ENCODE results near the gene TIMP2. TPM values are rescaled to one million over a fixed set of nuclear protein-coding genes. Genes with fewer than 3 reads are reported as not detected.
A peak's percentile ranks its signal among the peaks of the same experiment; 100 is the strongest.
"Not testable (repeated sequence)": the region's sequence is repeated elsewhere in the genome, so short reads cannot be mapped to it uniquely, and the experiment has no call there.

Gene TIMP2
- total and polyA plus RNA-seq, 5 donors = 86.9 to 183 (median 167) TPM

DNA sequence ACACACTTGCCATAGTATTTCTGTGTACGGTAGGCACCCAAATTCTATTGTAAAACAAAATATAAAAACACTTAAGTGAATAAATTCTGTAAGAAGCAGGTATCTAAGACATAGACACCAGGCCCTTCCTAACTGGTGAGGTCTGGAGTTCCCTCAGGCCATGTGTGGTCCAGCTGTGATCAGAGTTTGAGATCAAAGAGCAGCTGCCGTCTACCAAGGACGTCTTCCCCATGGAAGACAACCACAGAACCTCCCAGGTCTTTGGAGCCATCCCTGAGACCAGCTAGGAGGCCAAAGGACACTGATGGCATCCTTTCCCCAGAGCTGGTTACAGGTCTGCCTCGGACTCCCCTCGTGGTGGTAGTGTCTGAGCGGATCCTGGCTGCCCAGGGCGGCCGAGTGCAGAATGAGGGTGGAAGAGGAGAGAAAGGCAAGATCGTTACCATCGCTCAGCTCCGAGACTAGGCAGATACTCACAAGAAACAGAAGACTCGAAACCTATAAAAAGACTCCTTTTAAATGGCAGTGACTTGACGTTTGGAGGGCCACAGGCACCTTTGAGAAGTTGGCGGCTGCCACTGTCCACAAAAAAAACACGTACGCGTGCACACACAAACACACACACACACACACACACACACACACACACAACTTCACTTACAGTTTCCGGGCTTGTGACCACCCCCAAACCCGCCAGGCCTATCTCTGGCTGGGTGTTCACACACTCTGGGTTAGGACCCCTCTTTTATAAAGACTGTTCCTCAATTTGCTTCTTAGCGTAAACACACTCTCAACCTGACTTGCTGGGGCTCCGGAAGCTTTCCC lies 7.5 kb downstream of the TIMP2 start:
- DNase-seq (no peak), ATAC-seq (no peak)
- Histone ChIP-seq H3K4me1 (ENCODE audit: control insufficient read depth, insufficient read depth, low read length) (peaks cover 39% of the 10 kb centered on the region), H3K27me3 (ENCODE audit: control insufficient read depth, insufficient read depth) (no peaks in the 10 kb centered on the region), H3K27ac (ENCODE audit: low read length) (no peak overlapping the region), H3K9me3 (ENCODE audit: control insufficient read depth, low read length) (no peaks in the 10 kb centered on the region), H3K4me3 (ENCODE audit: low read length) (no peak overlapping the region)
- 75% methylated on average over 21 of the region's 21 CpGs for WGBS
- intact Hi-C loops (cut with DNase I) = no loop called here

GRCh38 chr17:78915872-78916632 lies 9.1 kb downstream of the TIMP2 start:
- DNase-seq (peak; percentile 74 to 76 (median 76)), ATAC-seq (peak; percentile 66 to 89)
- no peak overlapping the region for H3K4me3 ChIP-seq (ENCODE audit: low read length)
- no peaks in the 10 kb centered on the region for H3K27me3 ChIP-seq (ENCODE audit: control insufficient read depth, insufficient read depth)
- intact Hi-C loops (cut with DNase I) = no loop called here
- peak overlapping the region; percentile 69 for H3K27ac ChIP-seq (ENCODE audit: low read length)
- H3K4me1 ChIP-seq (ENCODE audit: control insufficient read depth, insufficient read depth, low read length) = peaks cover 30% of the 10 kb centered on the region
- WGBS = 32% methylated on average over 17 of the region's 17 CpGs
- no peaks in the 10 kb centered on the region for H3K9me3 ChIP-seq (ENCODE audit: control insufficient read depth, low read length)

GRCh38 chr17:78913115-78913514 lies 12.1 kb downstream of the TIMP2 start:
- ATAC-seq = no peak
- no peak overlapping the region for H3K4me3 ChIP-seq (ENCODE audit: low read length)
- H3K4me1 ChIP-seq (ENCODE audit: control insufficient read depth, insufficient read depth, low read length) = peaks cover 19% of the 10 kb centered on the region
- intact Hi-C loops (cut with DNase I) = no loop called here
- WGBS = 91% methylated on average over 15 of the region's 15 CpGs
- DNase-seq = peak in 2 of 3 donors; percentile 29 to 39
- H3K27me3 ChIP-seq (ENCODE audit: control insufficient read depth, insufficient read depth) = no peaks in the 10 kb centered on the region
- no peaks in the 10 kb centered on the region for H3K9me3 ChIP-seq (ENCODE audit: control insufficient read depth, low read length)
- H3K27ac ChIP-seq (ENCODE audit: low read length) = no peak overlapping the region

DNA sequence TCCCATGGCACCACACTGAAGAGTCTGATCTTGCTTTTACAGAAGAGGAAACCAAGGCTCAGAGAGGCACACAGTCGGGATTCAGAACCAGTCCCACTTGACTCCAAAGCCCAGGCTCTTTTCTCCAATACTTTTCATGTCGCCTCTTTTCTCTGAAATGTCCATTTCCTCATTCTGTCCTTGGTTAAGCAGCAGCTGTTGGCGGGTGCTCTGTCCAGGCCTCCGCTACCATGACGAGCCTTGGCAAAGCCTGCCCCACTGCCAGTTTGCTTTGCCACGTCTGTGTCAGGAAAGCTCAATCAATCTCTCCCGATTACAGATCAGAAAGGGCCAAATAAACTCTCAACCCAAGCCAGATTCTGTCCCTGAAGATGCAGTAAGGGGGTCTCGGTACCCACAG lies 13.1 kb downstream of the TIMP2 start:
- Histone ChIP-seq H3K4me3 (ENCODE audit: low read length) (no peak overlapping the region), H3K9me3 (ENCODE audit: control insufficient read depth, low read length) (no peaks in the 10 kb centered on the region), H3K4me1 (ENCODE audit: control insufficient read depth, insufficient read depth, low read length) (peaks cover 18% of the 10 kb centered on the region), H3K27ac (ENCODE audit: low read length) (no peak overlapping the region), H3K27me3 (ENCODE audit: control insufficient read depth, insufficient read depth) (no peaks in the 10 kb centered on the region)
- DNase-seq (peak in 2 of 3 donors; percentile 49 to 52), ATAC-seq (no peak)
- intact Hi-C loops (cut with DNase I) = no loop called here
- 82% methylated on average over 8 of the region's 8 CpGs for WGBS

DNA sequence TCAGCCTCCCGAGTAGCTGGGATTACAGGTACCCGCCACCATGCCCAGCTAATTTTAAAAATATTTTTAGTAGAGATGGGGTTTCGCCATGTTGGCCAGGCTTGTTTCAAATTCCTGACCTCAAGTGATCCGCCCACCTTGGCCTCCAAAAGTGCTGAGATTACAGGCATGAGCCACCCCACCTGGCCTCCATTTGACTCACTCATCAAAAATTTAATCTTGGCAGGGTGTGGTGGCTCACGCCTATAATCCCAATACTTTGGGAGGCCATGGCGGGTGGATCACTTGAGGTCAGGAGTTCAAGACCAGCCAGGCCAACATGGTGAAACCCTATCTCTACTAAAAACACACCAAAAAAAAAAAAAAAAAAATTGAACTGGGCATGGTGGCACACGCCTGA lies 13.6 kb downstream of the TIMP2 start:
- not testable (repeated sequence) for ATAC-seq; H3K27ac ChIP-seq (ENCODE audit: low read length)
- 86% methylated on average over 7 of the region's 7 CpGs for WGBS

GRCh38 chr17:78910497-78911284 lies 14.5 kb downstream of the TIMP2 start:
- intact Hi-C loops (cut with DNase I) = no loop called here
- WGBS = 76% methylated on average over 11 of the region's 11 CpGs
- H3K4me1 ChIP-seq (ENCODE audit: control insufficient read depth, insufficient read depth, low read length) = peaks cover 8% of the 10 kb centered on the region
- no peaks in the 10 kb centered on the region for H3K9me3 ChIP-seq (ENCODE audit: control insufficient read depth, low read length)
- no peak overlapping the region for H3K4me3 ChIP-seq (ENCODE audit: low read length)
- ATAC-seq (peak; percentile 42 to 46), DNase-seq (peak in 2 of 3 donors; percentile 52 to 66)
- no peaks in the 10 kb centered on the region for H3K27me3 ChIP-seq (ENCODE audit: control insufficient read depth, insufficient read depth)
- no peak overlapping the region for H3K27ac ChIP-seq (ENCODE audit: low read length)

More for the DNA sequence above, 13.6 kb downstream of the TIMP2 start:
- peak in 1 of 3 donors; percentile 11 for DNase-seq
- H3K27me3 ChIP-seq (ENCODE audit: control insufficient read depth, insufficient read depth); H3K9me3 ChIP-seq (ENCODE audit: control insufficient read depth, low read length); H3K4me3 ChIP-seq (ENCODE audit: low read length); intact Hi-C loops (cut with DNase I): not testable (repeated sequence)
- peaks cover 16% of the 10 kb centered on the region for H3K4me1 ChIP-seq (ENCODE audit: control insufficient read depth, insufficient read depth, low read length)

GRCh38 chr17:78908426-78908825 lies 16.8 kb downstream of the TIMP2 start:
- WGBS = 44% methylated on average over 4 of the region's 4 CpGs
- ATAC-seq (no peak), DNase-seq (peak in 2 of 3 donors; percentile 31 to 37)
- Histone ChIP-seq H3K27ac (ENCODE audit: low read length) (no peak overlapping the region), H3K27me3 (ENCODE audit: control insufficient read depth, insufficient read depth) (no peaks in the 10 kb centered on the region), H3K4me3 (ENCODE audit: low read length) (no peak overlapping the region), H3K9me3 (ENCODE audit: control insufficient read depth, low read length) (no peaks in the 10 kb centered on the region), H3K4me1 (ENCODE audit: control insufficient read depth, insufficient read depth, low read length) (peaks cover 8% of the 10 kb centered on the region)
- intact Hi-C loops (cut with DNase I) = no loop called here

GRCh38 chr17:78905541-78905940 lies 19.6 kb downstream of the TIMP2 start:
- 73% methylated on average over 7 of the region's 7 CpGs for WGBS
- DNase-seq = peak in 2 of 3 donors; percentile 5 to 11
- Histone ChIP-seq H3K4me3 (ENCODE audit: low read length) (no peak overlapping the region), H3K27ac (ENCODE audit: low read length) (no peak overlapping the region), H3K4me1 (ENCODE audit: control insufficient read depth, insufficient read depth, low read length) (peaks cover 14% of the 10 kb centered on the region), H3K27me3 (ENCODE audit: control insufficient read depth, insufficient read depth) (no peaks in the 10 kb centered on the region), H3K9me3 (ENCODE audit: control insufficient read depth, low read length) (no peaks in the 10 kb centered on the region)
- ATAC-seq = no peak
- intact Hi-C loops (cut with DNase I) = no loop called here

- ATAC-seq = no peak
- Histone ChIP-seq H3K27ac (ENCODE audit: low read length) (no peak overlapping the region), H3K4me1 (ENCODE audit: control insufficient read depth, insufficient read depth, low read length) (peaks cover 14% of the 10 kb centered on the region), H3K9me3 (ENCODE audit: control insufficient read depth, low read length) (no peaks in the 10 kb centered on the region), H3K27me3 (ENCODE audit: control insufficient read depth, insufficient read depth) (no peaks in the 10 kb centered on the region), H3K4me3 (ENCODE audit: low read length) (no peak overlapping the region)
- intact Hi-C loops (cut with DNase I) = no loop called here
- DNase-seq = peak in 2 of 3 donors; percentile 14 to 21
- WGBS = 85% methylated on average over 6 of the region's 6 CpGs
Measured at GRCh38 chr17:78905116-78905515, 20.1 kb downstream of the TIMP2 start.

- Histone ChIP-seq H3K4me1 (ENCODE audit: control insufficient read depth, insufficient read depth, low read length) (peaks cover 14% of the 10 kb centered on the region), H3K9me3 (ENCODE audit: control insufficient read depth, low read length) (no peaks in the 10 kb centered on the region), H3K27ac (ENCODE audit: low read length) (no peak overlapping the region), H3K4me3 (ENCODE audit: low read length) (no peak overlapping the region), H3K27me3 (ENCODE audit: control insufficient read depth, insufficient read depth) (no peaks in the 10 kb centered on the region)
- intact Hi-C loops (cut with DNase I) = no loop called here
- peak in 2 of 3 donors; percentile 3 to 16 for DNase-seq
- WGBS = 78% methylated on average over 9 of the region's 9 CpGs
- no peak for ATAC-seq
Measured at GRCh38 chr17:78904371-78904770, 20.8 kb downstream of the TIMP2 start.
